NOMO-1 (cell line): Measurements from ENCODE around the gene FLCN.
"Not testable (repeated sequence)": the region's sequence is repeated elsewhere in the genome, so short reads cannot be mapped to it uniquely, and the experiment has no call there.

Experiments
- DNase-seq, 2 experiments: peaks; one replicate each; lab custom pipeline; 2025; ENCODE audit not compliant: unreplicated experiment in 2 of 2; lab: John Stamatoyannopoulos, UW

Gene FLCN, protein sequence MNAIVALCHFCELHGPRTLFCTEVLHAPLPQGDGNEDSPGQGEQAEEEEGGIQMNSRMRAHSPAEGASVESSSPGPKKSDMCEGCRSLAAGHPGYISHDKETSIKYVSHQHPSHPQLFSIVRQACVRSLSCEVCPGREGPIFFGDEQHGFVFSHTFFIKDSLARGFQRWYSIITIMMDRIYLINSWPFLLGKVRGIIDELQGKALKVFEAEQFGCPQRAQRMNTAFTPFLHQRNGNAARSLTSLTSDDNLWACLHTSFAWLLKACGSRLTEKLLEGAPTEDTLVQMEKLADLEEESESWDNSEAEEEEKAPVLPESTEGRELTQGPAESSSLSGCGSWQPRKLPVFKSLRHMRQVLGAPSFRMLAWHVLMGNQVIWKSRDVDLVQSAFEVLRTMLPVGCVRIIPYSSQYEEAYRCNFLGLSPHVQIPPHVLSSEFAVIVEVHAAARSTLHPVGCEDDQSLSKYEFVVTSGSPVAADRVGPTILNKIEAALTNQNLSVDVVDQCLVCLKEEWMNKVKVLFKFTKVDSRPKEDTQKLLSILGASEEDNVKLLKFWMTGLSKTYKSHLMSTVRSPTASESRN

DNA sequence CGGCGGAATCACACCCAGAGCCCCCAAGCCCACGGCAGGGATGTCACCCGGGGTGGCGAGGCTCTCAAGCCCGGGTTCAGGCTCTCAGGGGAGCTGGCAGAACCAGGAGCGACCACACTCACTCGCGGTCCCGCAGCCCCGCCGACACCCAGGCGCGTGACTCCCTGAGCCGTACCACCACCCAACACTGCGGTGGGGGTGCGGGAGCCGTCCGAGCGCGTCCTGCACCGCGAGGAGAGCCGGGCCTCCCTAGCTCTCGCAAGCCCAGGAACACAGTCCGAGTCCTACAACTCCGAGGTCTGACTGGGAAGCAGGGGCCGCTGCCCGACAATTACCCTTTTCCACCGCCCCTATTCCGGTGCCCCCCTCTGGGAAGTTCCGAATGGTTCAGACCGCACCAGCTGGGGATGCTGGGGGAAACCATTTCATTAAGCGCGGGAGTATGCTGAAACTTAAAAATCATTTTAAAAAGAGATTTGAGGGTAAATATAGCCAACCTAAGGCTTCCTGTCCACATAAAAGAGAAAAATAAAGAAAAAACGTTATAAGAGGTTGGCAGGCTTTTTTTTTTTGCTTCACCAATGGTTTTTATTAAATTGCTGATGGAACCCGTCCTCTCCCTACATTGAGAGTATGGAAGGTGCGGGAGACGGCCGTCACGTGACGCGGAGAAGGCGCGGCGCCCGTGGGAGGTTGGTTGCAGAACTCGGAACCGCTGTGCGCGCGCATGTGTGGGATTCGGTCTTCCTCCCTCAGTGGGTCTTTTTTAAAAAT is at the start of gene FLCN:
Gene FLCN (minus strand): TSS at position 143 of the 774 bp plus-strand sequence. CDS start 9,031 bp downstream, outside the sequence.
- peak; percentile 84 to 89 for DNase-seq

DNA sequence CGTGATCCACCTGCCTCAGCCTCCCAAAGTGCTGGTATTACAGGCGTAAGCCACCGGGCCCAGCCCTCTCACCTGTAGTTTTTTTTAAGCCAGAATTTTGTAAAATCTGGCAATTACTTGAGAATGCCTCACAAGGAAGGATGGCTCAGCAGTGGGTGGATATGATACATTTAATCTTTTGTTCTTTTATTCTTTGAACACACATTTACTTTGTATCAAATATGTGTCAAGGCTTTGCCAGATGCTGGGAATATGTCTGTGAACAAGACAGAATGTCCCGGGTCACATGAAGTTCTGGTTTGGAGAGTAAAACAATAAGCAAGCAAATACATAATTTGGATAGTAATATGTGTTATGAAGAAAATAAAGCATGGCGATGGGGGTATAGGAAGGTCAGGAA is 49.0 kb upstream of the FLCN start:
- DNase-seq = no peak

- DNase-seq = peak; percentile 96 to 99
Observed at GRCh38 chr17:17280613-17281549, 43.9 kb upstream of the FLCN start, which contains the start of gene COPS3. TSS of gene COPS3 (minus strand) at chr17:17281246. CDS start at chr17:17281186, 60 bp downstream.

DNA sequence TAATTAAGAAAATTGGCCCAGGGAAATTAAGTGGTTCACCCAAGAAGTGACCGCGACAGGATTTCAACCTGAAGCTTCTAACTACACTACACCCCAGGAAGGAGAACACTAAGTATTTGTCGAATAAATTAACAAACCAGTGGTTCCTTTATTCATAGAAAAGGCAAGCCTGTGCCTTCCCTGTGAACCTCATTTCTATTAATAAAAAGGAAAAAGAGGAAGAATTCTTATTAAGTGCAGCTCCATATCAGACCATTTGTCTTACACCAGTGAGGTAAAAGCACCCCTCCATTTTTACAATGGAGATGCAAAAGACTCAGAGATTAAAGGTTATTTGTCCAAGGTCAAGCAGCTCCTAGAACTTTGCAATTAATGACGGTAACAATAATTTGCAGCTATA is 42.3 kb upstream of the FLCN start:
- peak in 1 of 2 experiments; percentile 10 for DNase-seq

DNA sequence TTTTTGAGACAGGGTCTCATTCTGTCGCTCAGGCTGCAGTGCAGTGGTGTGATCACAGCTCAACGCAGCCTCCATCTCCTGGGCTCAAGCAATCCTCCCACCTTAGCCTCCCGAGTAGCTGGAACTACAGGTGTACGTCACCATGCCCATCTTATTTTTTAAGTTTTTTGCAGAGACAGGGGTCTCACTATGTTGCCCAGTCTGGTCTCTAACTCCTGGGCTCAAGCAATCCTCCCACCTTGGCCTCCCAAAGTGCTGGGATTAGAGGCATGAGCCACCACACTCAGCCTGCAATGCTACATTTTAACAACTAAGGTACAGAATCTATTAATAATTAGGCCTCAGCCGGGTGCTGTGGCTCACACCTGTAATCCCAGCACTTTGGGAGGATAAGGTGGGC is 40.5 kb upstream of the FLCN start:
- not testable (repeated sequence) for DNase-seq

DNA sequence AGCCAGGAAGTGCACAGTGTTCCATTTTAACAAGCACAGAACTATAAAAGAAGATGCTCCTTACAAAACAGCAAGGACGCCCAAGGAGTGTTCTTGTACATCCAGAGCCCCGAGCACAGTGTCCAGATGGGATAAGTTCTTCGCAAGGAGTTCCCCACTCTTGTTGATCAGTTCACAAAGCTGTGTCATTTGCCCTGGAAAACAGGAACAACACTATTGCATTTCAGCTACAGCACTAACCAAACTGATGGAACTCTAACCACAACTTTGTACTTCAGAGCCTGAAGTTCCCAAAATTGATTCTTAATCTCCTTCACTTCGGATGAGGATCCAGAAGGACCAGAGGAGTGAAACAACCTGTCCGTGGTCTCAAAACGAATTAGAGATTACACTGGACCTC is 39.0 kb upstream of the FLCN start:
- peak; percentile 51 to 84 for DNase-seq

DNA sequence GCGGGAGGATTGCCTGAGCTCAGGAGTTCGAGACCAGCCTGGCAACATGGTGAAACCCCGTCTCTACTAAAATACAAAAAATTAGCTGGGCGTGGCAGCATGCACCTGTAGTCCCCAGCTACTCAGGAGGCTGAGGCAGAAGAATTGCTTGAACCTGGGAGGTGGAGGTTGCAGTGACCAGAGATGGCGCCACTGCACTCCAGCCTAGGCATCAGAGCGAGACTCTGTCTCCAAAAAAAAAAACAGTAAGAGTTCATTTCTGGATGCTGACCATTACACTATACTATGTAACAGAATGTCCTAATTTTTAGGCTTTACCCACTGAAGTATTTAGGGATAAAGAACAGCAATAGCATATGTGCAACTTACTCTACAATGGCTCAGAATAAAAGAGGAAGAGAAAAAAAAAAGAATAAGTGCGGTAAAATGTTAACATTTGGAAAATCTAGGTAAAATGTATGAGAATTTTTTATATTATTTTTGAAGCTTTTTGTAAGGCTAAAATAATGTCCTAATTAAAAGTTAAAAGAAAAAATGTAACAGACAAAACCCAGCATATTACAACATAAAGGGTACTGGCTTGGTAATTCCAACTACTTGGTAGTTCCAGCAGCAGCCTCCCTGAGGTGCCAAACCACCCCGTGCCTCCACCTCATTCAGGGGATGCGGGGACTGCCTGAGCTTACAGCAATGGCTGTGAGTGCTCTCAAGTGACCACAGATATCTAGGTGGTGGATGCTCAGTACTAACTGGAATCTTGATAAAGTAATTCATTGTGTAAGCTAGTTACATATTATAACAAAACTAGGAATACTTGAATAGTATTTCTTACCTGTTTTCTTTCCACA is 33.2 kb upstream of the FLCN start:
- no peak for DNase-seq

GRCh38 chr17:17264430-17264829 is 27.5 kb upstream of the FLCN start:
- no peak for DNase-seq

DNA sequence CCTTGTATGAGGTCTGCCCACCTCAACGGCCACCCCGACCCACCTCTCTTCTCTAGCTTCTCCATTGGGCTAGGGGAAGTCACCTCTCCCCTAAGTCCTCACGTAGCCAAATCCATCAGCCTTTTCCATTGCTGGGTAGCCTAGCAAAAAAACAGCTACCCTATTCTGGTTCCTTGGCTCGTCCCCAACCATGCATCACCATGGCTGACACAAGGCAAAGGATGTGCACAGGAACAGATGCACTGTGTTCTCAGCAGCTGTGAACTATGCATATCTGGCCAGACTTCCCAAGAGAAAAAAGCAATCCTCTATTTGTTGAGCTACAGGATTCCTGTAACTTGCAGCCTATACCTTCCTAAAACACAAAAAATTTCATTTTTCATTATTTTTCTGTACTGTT is 22.0 kb upstream of the FLCN start:
- no peak for DNase-seq

DNA sequence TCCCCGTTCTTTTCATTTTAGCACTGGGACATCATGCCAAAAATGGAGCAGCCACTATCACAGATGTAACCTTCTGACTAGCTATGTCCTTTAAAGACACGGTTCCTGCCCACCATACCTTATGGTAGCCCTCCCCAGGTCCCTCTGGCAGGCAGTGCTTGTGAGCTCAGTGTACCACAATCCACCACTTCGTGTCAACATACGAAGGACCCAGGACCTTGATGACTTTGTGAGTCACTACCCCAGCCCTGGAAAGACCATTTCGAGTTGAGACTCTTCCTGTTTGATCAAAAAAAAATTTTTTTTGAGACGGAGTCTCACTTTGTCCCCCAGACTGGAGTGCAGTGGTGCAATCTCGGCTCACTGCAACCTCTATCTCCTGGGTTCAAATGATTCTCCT is 21.0 kb upstream of the FLCN start:
- DNase-seq = no peak

GRCh38 chr17:17256316-17256715 is 19.3 kb upstream of the FLCN start:
- no peak for DNase-seq

GRCh38 chr17:17255689-17256088 is 18.7 kb upstream of the FLCN start:
- not testable (repeated sequence) for DNase-seq

GRCh38 chr17:17254036-17254435 is 17.1 kb upstream of the FLCN start:
- no peak for DNase-seq

- DNase-seq = no peak
Observed at GRCh38 chr17:17253406-17253805, 16.4 kb upstream of the FLCN start.

DNA sequence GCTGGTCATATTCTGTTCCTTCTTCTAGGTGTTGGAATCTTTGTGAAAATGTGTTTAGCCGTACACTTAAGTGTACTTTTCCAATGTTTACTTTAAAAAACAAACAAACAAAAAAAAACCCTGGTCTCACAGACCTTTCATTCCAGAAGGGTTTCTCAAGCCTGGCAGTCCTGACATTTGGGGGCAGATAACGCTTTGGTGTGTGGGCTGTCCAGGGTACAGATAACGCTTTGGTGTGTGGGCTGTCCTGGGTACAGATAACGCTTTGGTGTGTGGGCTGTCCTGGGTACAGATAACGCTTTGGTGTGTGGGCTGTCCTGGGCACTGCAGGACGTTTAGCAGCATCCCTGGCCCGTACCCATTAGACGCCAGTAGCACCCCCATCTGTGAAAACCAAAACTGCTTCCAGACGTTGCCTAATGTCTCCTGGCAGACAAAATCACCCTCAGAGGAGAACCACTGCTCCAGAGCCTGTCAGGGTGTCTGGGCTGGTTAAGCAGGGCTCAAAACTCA is 15.2 kb upstream of the FLCN start:
- no peak for DNase-seq

GRCh38 chr17:17246879-17247278 is 9.9 kb upstream of the FLCN start:
- no peak for DNase-seq

GRCh38 chr17:17243163-17243562 is 6.2 kb upstream of the FLCN start:
- no peak for DNase-seq

- no peak for DNase-seq
Observed at GRCh38 chr17:17242246-17242645, 5.3 kb upstream of the FLCN start.

- DNase-seq = no peak
Observed at GRCh38 chr17:17241656-17242055, 4.7 kb upstream of the FLCN start.
